GM19372 (cell line): ENCODE results near the gene DNAJB12.
"Not testable (repeated sequence)": the region's sequence is repeated elsewhere in the genome, so short reads cannot be mapped to it uniquely, and the experiment has no call there.

ENCODE experiments used
- ATAC-seq: cut with Tn5 transposase; IDR thresholded peaks from one replicate; pipeline ENCODE4 v1.9.1; 2021; ENCODE audit warnings: mild to moderate bottlenecking, low read depth, moderate library complexity; ENCODE audit not compliant: unreplicated experiment

Gene DNAJB12

DNA sequence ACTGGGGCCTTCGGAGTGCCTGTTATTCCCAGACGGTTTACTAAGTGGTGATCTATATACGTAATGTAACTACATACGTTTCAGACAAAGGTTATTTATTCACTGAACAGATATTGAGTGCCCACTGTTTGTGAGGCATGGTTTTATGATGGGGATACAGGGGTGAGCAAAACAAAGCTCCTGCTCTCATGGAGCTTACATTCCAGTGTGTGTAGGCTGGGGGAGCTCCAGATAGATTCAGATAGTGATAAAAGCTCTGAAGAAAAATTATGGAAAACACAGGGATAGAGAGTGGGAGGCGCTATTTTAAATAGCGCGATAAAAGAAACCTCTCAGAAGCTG is 466 bp upstream of the DNAJB12 start:
- no peak for ATAC-seq

DNA sequence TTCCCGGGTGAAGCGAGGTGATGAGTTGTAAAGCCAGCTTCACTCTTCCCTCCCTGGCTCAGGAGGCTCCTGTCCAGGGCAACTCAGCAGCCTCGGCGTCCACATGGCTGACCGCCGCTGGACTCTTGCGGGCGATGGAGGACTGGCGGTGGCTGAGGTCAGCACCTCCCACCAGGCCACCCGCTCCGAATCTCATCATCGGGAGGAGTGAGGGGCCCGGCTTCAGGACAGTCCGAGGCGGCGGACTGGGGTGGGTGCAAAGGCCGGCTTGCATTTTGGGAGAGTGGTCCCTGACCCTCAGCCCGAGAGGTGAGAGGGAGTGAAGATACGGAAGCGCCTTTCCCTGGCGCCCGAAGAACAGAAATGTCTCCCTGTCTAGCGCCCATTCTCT is 759 bp downstream of the DNAJB12 start:
- ATAC-seq = no peak

DNA sequence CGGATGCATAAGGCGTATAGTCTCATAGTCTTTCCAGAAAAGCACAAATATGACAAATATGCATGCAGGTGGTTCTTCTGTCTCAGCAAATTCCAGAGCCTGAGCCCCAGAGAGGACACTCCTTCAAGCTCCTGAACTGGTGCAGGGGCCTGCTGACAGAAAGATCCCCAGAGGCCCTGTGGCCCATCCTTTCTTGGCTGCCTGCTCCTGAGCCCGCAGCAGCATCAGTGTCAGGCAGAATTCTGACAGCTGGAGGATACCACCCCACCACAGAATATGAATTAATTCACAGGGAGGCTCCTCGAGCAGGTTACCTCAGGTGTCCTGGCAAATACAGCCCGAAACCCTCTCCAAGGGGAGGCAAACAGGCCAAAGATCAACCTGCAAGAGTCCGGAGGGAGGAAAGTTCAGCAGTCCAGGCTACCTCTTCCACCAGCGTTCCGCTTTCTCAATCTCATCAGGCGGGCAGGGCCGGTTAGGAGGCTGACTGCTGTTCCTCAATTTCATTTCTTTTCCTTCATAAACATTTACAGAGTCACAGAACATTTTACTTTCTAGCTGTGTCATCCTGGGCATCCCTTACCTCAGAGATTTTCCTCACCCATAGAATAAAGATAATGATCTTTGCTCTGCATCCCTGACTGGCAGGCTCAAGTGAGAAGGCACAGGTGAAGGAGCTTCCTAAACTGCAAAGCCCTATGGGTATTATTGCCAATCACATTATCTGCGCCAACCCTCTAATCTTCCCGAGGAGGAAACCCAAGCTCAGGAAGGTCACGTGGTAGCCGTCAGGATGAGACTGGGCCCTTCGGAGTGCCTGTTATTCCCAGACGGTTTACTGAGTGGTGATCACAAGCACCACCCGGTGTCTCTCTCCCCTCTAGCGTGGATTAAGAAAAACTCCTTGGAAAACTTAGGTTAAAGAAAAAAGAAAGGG is 1.4 kb downstream of the DNAJB12 start:
- ATAC-seq = no peak

DNA sequence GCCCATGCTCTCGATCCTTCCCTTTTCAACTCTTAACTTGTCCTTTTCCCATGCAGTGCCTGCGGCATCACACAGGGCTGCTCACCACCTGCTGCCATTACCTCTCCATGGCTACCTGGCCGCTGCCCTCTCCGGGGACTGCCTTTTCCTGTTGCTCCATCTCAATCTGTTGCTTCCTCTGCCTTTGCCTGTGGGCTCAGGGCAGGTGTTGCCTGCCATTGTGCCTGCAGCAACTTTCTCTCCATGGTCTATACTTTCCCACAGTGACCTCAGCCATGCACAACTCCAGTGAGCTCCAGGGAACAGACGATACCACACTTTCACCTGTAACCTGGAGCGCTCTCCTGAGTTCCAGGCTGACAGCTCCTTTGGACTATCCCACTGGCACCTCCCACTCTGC is 3.2 kb downstream of the DNAJB12 start:
- ATAC-seq = no peak

DNA sequence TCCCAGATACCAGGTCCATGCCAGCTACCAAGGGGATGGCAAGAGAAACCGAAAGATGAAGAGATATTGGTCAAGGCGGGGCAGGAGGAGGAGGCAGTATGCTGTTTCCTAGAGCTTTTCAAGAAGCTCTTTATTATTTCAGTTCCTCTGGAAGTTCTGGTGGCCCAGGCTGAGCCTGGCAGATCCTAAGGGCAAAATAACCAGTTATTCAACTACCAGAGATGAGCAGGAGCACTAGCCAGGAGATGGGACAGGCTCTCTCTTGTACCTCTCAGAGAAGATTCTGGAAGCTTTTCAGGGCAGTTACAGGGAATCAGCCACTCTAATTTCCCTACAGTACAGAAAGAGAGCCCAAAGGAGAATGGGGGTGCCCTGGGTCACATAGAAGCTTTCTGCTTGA is 5.3 kb downstream of the DNAJB12 start:
- ATAC-seq = no peak

DNA sequence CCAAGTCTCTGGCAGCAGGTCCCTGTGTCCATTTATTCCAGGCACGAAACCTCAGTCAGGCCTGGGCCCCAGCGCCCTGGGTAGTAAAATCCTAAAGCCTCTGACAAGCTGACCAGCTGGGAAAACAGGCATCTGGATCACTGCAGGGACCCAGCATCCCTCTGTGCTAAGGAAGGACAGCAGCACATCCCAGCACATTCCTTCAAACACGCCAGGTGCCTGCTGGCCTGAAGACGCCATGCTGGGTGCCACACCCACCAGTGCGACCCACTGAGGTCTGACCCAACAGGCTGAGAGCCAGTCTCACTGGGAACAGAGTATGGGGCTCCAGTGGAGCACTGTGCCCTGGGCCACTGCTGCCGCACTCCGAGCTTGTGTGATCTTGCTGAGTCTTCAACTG is 6.4 kb downstream of the DNAJB12 start:
- no peak for ATAC-seq

DNA sequence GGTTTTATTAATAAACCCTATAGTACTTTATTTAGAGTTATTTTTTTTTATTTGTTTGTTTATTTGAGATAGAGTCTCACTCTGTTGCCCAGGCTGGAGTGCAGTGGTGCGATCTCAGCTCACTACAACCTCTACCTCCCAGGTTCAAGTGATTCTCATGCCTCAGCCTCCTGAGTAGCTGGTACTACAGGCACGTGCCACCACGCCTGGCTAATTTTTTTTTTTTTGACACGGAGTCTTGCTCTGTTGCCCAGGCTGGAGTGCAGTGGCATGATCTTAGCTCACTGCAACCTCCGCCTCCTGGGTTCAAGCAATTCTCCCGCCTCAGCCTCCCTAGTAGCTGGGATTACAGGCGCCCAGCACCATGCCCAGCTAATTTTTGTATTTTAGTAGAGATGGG is 8.6 kb downstream of the DNAJB12 start:
- not testable (repeated sequence) for ATAC-seq

DNA sequence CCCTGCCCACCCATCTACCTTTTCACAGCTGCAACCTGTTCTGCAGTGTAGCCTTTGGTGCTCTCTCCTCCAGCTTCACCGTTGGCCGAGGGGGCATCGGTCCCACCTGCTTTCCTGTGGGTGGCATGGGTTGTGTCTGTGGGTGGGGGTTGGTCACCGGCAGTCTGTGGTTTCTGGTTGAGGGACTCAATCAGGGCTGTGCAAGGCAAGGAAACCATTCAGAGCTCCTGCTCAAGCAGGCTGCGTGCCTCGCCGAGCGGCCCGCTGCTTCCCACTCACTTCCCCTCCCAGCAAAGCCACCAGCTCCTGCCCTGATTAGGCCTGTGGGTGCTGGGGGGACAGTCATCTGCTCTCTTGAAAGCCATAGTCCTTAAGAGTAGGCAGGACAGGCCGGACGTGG is 9.8 kb downstream of the DNAJB12 start:
- peak; percentile 62 for ATAC-seq

DNA sequence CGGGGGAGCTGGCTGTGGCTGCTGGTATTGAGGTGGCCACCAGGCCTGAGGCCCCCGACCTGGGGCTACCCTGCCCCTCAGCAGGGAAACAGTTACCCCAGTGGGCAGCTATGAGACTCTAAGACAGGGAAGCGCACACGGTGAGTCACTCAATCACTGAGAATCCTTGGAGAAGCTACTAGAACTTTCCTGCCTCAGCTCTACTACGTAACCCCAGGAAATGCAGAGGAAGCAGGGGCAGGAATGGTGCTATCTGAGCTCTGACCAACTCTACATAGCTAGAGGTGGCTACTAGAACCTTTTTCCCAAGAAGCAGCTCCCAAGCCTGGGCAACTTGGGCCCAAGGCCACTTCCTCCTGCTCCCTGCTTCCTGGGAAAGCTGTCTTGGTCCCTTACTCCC is 11.8 kb downstream of the DNAJB12 start:
- no peak for ATAC-seq

DNA sequence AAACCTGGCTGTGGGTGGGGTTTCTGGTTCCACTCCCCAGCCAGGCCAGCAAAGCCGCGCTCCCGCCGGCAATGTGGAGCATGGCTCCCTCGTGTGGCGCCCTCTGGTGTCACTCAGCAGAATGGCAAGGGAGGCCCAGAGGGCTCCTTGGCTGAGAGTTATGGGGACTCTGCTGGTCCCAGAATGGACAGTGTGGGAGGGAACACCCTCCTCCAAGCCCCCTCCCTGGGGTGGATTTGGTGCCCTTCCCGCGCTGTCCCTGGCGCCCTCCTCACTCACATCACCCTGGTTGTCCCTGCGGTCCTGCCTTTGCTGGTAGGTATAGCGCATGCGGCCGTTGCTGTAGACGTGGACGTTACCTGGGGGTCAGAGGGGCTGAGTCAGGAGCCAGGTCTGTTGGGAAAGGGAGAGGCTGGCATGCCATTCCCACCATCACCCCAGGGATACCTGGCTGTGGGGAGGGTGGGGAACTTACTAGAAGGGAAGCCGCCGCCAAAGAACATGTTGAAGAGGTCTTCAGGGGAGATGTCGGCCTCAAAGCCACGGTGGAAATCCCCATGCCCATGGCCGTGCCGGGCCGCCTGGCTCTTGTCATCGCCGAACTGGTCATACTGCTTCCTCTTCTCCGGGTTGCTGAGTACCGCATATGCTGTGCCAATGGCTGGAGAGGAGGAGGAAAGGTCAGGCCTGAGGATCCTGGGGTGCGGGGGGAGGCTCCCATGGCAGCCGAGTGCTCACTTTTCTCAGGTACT is 14.0 kb downstream of the DNAJB12 start:
- no peak for ATAC-seq

DNA sequence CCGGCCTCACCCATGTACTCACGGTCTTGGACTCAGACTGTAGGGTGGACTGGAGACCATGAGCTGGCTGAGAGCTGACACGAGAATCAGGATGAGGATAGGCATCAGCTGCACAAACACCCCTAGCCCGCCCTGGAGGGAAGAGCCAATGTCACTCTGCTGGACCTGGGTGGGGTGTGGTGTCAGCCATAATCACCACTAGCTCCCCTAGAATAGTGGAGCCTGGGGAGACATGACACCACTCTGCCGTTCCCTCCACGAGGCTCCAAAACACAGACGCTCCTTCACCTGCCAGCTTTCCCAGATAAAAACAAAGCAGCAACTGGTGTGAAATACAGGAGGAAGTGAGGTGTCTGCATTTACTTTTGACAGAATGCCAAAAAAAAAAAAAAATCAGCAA is 16.5 kb downstream of the DNAJB12 start:
- no peak for ATAC-seq

DNA sequence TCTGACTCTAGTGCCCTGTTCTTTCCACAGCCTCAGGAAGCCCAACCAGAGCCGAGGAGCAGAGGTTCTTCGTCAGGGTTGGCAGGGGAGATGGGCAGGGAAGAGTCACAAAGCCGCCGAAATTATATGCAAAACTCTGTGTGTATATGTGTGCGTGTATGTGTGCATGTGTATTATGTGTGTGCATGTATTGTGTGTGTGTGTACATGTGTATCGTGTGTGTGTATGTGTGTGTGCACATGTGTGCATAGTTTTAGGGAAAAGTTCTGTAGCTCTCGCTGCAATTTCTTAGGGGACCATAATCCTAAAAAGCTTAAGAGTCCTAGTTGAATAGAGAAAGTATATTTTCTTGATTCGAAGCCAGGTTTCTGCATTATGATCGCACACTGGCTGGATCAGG is 17.0 kb downstream of the DNAJB12 start:
- ATAC-seq = no peak

DNA sequence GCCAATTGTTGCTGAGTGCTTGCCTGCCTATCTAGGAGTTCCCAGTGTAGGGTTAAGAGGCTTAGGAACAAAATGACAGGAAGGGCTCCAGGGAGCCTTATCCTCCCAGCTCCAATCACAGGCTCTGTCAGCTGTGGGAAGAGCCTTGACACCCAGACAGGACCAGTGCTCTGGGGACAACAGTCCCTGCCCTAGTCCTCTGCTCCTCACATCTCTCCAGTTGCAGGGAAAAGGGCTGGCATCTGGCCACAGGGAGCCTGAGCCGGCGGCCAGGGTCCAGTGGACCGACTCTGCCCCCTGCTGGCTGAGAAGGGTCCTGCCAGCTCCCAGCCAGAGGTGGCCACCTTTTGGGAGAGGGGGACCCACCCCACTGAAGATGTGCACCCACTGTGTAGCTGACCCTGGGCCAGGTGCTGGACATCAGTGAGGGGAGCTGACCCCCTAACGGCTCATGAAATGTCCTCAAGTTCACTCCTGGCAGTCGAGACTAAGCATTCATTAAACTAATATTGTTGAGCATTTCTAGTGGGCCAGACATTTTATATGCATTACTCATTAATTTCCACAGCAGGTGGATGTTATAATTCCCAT is 17.6 kb downstream of the DNAJB12 start:
- no peak for ATAC-seq

DNA sequence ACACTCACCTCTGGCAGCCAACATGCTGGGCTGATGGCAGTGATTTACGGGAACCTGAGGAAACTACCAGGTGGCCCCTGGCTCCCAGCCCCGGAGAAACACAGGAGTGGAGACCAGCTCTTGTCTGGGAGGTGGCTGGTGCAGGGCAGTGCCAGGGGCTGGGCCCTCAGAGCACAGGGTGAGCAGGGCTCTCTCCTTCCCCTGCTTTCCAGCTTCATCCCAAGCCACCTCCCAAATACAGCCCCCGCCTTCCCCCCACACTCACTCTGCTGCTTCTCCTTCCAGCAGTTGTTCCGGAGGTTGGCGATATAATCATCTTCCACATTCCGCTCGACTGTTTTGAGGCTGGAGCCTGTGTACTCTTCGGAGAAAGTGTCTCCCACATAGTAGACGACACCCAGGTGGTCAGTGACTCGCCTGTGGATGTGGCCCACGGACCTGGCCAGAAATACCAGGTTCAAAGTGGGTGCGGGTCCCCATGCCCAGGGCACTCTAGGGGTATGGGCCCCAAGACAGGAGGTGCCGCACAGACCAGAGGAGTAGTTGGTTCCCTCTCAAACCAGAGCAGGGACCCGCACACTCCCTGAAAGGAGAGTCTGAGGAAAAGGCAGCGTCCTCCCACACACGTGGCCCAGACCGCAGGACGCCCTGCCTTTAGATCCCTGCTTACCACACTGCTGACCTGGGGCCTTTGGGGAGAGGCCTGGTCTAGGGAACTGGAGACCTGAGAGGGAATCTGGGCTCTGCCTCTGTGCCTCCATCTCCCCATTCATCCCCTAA is 18.3 kb downstream of the DNAJB12 start:
- ATAC-seq = no peak

DNA sequence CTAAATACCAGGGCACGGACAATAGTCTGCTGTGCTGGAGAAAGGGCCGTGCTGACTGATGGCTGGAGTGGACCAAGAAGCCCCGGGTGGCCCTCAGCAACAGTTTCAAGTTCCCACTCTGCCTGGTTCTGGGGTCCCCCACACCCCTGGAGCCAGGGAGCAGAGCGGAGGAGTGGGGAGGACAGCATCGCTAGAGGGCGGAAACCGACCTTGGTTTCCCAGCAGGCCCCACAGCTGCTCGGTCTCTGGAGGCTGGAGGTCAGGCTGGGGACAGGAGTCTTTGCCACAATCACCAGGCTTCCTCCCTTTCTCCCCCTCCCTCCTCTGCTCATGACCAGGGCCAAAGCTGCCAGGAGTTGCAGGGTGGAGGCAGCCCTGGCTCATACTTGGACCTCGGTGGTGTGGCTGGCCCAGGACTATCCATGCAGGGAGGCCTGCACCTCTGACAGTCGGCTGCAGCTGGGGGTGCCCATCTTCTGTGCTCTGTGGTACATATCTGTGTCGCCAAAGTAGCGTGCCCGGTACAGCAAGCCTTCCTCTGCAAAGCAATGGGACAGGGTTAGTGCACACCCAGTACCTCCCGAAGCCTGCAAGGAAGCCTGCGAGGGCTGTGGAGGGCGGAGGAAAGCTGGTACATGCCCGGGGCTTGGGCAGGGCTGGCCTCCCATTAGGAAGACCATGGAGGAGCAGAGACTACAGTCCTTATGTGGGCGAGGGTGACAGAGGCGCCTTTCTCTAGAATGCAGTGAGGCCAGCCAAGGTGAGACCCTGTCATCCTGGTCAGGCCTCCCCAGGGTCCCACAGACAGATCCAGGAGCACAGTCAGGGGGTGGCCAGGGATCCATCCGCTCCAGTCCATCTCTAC is 19.1 kb downstream of the DNAJB12 start:
- peak; percentile 39 for ATAC-seq

DNA sequence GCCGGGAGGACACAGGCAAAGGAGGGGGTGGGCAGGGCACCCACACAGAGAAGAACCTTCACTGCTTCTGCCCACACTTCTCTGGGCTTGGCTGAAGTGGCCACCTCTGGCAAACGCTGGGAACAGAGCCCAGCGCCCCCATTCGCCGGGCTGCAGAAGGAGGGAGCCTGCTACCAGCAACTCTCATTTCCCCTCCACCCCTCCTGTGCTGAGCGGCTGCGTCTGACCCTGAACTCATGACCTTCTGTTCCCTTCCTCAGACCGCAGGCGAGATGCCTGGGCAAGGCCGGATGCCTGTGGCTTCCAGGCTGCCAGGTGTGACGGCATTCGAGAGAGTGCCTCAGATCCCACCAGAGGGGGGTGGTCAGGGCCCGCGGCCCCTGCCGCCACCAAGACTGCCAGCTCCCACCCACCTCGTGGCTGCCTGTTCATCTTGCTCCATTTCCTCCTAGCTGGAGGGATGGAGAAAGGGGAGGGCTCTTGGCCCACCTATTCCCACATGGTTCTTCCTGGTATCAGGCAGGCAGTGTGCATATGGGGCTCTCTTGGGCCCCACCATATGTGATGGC is 19.8 kb downstream of the DNAJB12 start:
- peak; percentile 62 for ATAC-seq

DNA sequence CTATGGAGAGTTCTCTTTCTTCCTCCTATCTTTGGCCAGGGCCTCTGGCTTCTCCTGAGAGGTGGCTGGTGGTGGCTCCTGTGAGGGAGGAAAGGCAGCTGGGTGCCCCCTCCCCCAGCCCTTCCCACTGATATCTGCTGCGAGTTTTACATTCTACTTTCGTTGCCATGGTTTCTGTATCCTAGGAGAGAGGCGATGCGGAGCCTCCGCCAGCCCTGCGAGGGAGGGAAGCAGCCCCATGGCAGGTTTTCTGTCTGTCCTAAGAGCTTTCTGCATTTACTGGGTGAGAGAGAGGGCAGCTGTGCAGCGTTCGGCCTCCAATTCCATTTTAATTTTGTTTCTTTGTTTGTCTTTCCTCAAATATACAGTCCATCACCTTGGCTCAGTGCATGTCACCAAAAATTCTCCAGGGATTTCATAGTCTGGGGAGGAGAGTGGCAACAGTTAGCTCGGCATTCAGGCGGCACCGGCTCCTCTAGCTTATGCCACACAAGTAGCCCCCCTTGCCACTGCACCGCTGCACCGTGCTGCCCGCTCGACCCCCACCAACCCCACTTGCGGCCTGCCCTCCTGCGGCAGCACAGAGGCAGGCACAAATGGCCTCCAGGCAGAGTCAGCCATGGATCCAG is 20.4 kb downstream of the DNAJB12 start:
- no peak for ATAC-seq

DNA sequence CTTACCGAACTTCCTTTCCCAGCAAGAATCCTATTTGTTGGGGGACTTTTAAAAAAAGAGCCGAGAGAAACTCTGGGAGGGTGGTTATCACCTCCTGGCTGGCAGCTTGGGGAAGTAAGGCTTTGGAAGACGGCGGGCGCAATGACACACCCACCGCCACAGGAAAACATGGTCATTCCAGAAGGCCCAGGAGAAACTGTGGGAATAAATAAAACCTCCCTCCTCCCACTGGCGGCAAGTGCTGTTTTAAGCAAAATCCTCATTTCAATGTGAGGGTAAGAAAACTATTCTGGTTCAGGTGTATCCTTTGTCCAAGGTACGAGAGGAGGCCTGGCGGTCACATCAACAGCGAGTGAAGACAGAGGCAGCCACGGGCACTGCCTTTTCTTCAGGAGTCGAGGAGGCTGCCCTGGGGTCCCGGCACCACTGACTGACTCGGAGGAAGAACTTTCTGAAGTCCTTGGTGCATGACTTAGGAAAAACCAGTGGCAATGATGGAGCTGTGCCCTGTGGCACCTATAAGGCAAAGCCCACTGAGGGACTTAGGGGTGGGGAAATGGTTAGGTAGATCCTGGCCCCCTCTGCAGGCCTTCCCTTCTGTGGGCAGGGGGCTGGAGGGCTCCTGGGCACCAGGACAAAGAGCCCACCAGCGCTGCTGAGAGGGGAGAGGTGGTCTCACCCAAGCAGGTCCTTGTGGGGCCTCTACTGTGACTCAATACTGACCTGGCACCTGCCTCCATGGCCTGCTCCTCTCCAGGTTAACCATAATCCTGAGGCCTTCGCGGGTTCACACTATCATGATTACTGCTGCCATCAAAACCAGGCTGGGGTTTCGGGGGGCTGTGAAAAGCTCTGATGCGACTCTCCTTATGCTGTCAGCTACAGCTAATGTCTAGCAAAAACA is 21.4 kb downstream of the DNAJB12 start:
- no peak for ATAC-seq
